Activated CD4-positive, alpha-beta T cell treated with anti-CD3 and anti-CD28 coated beads, Interleukin-2, Interleukin-6, amounts not matched to agents 100 ng/mL and 50 ng/mL, durations not matched to agents 16 hours and 8 hours (primary cell): ENCODE results near the gene TRAPPC6A.
A peak's percentile ranks its signal among the peaks of the same experiment; 100 is the strongest.

Source experiments
- DNase-seq: peaks from one replicate; pipeline ENCODE4 v3.0.0-alpha.2; 2020

TRAPPC6A gene

DNA sequence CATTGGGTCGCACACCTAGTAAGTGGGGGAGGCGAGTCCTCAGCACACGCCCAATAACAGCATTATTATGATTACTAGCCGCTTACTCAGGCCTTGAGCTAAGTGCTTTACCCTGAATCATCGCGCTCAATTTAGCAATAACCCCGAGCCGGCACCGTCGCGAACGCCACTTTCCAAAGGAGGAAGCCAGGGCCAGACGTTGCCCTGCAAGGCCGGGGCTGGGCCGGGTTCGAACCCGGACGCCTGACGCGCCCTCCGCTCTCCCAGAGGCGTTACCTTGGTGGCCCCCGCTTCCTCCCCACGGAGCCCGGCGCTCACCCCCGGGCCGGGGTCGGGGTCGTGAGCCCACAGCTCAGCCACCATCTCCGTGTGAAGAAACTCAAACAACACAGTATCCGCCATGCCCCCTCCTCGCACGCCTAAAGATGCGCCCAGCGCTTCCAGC lies at the start of gene TRAPPC6A:
Gene TRAPPC6A, minus strand, starts transcription at position 421 of the 445 bp plus-strand sequence. Its CDS starts 19 bp downstream, at position 402.
- no peak for DNase-seq

DNA sequence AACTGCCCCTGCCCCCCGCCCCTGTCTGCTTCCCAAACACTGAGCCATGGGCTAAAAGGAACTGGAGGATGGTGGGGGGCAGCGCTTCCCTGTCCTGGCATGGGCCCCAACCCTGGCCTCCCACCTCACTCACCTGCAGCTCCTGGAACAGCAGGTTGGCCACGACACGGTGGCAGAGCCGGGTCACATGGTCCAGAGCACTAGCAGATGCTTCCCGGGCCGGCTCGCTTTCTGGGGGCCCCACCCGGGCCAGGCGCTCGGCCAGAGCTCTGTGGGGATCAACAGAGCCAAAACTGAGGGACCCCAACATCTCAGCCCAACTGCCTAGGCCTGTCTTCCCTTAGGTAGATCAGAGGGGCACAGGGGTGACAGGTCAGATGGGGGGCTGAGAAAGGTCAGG lies 46.6 kb upstream of the TRAPPC6A start:
- no peak for DNase-seq

- no peak for DNase-seq
Observed at GRCh38 chr19:45223879-45224278, 45.8 kb upstream of the TRAPPC6A start.

GRCh38 chr19:45222724-45223123 lies 44.7 kb upstream of the TRAPPC6A start:
- no peak for DNase-seq

- DNase-seq, result no peak
Observed at GRCh38 chr19:45218911-45219743, 41.1 kb upstream of the TRAPPC6A start.

- no peak for DNase-seq
Observed at GRCh38 chr19:45218426-45218825, 40.4 kb upstream of the TRAPPC6A start.

- DNase-seq, result no peak
Observed at GRCh38 chr19:45217957-45218334, 39.9 kb upstream of the TRAPPC6A start.

GRCh38 chr19:45217193-45217956 lies 39.3 kb upstream of the TRAPPC6A start:
- DNase-seq, result no peak

DNA sequence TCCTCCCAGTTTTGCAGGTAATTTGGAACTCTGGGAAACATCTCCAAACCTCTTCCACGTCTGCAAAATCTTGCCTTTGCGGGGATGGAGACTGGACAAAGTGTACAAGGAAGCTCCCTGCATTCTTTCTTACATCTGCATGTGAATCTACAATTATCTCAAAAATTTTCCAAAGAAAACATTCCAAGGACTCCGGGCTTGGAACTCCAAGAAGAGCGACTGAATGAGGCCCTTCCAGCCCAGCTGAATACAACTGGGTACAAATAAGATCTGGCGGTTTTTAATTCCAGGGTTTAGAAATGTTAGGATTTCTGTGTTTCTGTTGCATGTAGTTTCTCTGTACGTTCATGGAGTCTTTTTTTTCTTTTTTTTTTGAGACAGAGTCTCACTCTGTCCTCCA lies 38.6 kb upstream of the TRAPPC6A start:
- DNase-seq, result no peak

DNA sequence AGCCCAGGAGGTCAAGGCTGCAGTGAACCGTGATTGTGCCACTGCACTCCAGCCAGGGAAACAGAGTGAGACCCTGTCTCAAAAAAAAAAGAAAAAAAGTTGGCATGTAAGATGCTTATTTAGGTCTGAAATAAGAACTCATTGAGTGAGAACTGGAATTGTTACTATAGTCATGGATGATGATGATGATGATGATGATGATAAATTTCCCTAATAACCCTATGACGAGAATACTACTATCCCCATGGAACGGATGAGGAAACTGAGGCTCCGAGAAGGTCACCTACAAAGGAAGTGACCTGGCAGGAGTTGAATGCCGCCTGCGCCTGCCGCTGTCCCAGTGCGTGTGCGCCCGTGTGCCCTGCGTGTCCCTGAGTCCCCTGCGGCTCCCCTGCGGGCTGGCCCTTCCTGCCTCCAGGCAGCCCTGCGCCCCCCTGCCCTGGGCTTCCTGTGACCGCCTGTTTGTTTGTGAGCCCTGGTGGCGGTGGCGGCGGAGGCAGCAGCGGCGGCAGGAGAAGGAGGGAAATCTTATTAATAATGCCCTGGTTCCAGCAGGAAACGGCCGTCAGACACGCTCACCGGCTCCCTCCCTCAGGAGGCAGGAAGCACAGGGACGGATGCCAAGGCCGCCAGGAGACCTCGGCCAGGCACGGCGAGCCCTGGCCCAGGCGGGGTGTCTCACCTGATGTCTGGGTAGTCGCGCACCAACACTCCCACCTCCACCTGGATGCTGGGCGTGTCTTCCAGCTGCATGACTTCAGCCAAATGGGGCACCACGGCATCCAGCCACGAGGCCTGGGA lies 37.6 kb upstream of the TRAPPC6A start:
- DNase-seq, result no peak

GRCh38 chr19:45213031-45213430 lies 35.0 kb upstream of the TRAPPC6A start:
- no peak for DNase-seq

DNA sequence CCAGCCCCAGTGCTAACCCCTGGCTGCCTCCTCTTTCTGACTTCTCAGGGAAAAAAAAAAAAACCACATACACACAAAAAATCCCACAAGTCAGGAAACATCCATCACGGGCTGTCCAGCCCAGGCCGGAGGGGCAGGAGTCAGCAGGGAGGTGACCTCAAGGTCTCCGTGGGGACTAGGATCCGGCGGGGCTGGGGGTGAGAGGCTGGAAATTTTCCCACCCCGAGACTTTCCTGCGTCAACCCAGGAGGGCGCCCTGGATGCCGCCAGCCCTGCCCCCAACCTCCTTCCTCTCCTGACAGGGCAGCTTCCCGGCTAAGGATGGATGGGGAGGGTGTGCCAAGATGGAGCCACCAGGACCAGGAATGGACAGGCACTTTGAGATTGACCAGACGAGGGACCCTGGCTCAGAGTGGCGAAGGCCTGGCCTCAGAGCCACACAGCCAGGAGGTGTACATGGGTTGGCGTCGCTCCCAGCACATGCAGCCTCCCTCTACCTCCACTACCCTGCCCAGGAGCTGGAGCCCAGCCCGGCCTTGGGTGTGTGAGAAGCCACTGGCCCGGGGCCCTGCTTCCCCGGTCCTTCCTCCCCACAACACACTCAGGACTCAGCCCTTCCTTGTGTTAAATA lies 33.8 kb upstream of the TRAPPC6A start:
- no peak for DNase-seq

DNA sequence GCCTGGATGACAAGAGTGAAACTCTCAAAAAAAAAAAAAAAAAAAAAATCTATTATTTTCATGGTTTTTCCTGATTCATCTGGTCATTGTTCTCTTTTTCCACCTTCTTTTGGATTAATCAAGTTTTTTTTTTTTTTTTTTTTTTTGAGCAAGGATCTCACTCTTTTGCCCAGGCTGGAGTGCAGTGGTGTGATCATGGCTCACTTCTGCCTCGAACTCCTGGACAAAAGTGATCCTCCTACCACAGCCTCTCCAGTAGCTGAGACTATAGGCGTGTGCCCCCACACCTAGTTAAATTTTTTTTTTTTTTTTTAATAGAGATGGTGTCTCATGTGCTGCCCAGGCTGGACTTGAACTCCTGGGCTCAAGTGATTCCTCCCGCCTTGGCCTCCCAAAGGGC lies 28.3 kb upstream of the TRAPPC6A start:
- no peak for DNase-seq

- no peak for DNase-seq
Observed at GRCh38 chr19:45205810-45206209, 27.8 kb upstream of the TRAPPC6A start.

GRCh38 chr19:45202637-45203036 lies 24.6 kb upstream of the TRAPPC6A start:
- no peak for DNase-seq

GRCh38 chr19:45200568-45200967 lies 22.5 kb upstream of the TRAPPC6A start:
- no peak for DNase-seq

DNA sequence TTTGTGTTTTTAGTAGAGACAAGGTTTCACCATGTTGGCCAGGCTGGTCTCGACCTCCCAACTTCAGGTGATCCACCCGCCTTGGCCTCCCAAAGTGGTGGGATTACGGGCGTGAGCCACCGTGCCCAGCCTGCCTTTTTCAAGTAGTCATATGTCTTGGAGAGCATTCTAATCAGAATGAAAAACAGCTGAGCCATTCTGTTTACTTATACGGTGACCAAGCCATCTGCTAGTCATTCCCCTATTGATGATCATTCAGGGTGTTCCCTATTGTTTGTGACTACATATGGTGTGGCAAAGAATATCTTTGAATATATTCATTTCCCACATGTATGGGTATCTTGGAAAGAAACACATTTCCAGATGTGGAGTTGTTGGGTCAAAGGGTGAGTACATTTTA lies 17.7 kb upstream of the TRAPPC6A start:
- no peak for DNase-seq

GRCh38 chr19:45191375-45191774 lies 13.3 kb upstream of the TRAPPC6A start:
- no peak for DNase-seq

DNA sequence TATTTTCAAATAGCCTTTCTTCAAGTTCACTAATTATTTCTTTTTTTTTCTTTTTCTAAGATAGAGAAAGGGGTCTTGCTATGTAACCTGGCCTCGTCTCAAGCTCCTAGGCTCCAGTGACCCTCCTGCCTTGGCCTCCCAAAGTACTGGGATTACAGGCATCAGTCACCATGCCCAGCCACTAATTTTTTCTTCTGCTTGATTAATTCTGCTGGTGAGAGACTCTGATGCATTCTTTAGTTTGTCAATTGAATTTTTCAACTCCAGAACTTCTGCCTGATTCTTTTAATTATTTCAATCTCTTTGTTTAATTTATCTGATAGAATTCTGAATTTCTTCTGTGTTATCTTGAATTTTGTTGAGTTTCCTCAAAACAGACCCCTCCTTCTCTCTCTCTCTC lies 11.9 kb upstream of the TRAPPC6A start:
- no peak for DNase-seq

DNA sequence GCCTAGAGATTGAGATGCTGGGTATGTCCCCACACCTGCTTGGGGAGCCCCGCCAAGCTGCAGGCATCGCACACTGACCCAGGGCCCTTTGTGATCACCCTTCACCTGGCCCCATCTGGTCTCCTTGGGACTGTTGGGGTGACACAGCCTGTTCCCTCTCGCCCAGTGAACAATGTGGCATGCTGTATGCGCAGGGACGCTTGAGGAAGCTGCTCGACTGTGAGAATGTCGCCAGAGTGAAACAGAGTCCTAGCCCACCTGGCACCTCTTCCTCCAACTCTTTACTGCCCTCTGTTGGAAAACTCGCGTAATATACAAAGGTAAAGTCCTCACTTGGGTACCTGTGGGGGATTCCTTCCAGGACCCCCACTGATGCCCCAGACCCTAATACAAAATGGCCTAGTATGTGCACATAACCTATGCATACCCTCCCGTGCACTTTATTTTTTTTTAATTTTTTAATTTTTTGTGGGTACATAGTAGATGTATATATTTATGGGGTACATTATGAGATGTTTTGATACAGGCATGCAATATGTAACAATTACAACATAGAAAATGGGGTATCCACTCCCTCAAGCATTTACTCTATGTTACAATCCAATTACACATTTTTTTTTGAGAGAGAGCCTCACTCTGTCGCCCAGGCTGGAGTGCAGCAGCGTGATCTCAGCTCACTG lies 9.5 kb upstream of the TRAPPC6A start:
- DNase-seq, result peak; percentile 53

DNA sequence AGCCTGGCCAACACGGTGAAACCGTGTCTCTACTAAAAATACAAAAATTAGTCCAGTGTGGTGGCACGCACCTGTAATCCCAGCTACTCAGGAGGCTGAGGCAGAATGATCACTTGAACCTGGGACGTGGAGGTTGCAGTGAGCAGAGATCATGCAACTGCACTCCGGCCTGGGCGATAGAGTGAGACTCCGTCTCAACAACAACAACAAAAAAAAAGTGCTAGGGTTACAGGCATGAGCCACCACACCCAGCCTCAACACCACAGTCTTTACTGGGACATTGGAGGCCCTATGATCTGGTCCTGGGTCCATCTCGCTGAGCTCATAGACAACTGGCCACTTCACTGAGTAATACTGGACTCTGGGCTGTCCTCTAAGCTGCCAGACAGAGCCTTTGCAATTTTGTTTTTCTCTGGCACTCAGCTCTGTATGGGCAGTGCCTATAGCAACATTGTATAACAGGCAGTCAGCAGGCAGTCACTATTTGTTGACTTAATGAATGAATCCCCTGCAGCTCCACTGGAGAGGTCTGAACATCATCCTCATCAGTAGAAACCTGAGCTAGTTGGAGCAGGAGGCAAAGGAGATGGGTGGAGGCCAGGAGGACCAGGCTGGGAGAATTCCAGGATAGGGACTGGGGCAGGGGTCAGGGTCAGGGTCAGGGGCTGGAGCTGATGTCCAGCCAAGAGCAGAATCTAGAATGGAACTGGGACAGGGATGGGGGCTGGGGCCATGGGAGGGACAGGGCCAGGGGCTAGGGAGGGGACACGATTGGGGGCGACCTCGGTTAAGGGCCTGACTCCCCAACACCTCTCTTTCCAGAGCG lies 8.7 kb upstream of the TRAPPC6A start:
- DNase-seq, result no peak
